ENCODE measurements around the gene TXNDC11. TPM values are rescaled to one million over a fixed set of nuclear protein-coding genes. Genes with fewer than 3 reads are reported as not detected.

TXNDC11 gene
- total and polyA plus RNA-seq, 9 of the 15 experiments (the other 6 are each of a cell fraction or from before 2014, with no cell fraction given): 0.66 to 32.6 (median 26.2) TPM

GRCh38 chr16:11657556-11657955 lies 85.1 kb downstream of the TXNDC11 start:
- peaks cover 31 to 63% of the 10 kb centered on the region in 2 experiments for H3K27me3 ChIP-seq (ENCODE audit: control insufficient read depth in 2 of 2, insufficient read depth in 2 of 2, low read length in 2 of 2)
- no peak for FAIRE-seq
- TF ChIP-seq FOSL1 (tag; conservative IDR thresholded peaks at IDR 0.05) (no peak), TCFL5 (CRISPR knock-in tag; conservative IDR thresholded peaks at IDR 0.05) (no peak), ARID2 (IDR thresholded peaks at IDR 0.05) (no peak), ZNF644 (tag; IDR thresholded peaks at IDR 0.05; ENCODE audit: low read depth) (no peak), ZNF280B (CRISPR knock-in tag; IDR thresholded peaks at IDR 0.05) (no peak), KLF10 (CRISPR knock-in tag; IDR thresholded peaks at IDR 0.05) (no peak), SREBF1 (IDR thresholded peaks at IDR 0.05; ENCODE audit: borderline replicate concordance, low read depth, low read length) (no peak), FOS (IDR thresholded peaks at IDR 0.05; ENCODE audit: extremely low read depth, insufficient read length) (no peak), KDM5B (IDR thresholded peaks at IDR 0.05; ENCODE audit: insufficient replicate concordance, low read depth, low read length) (no peak), HES1 (IDR thresholded peaks at IDR 0.05; ENCODE audit: low read depth) (no peak), CREBBP (IDR thresholded peaks at IDR 0.05; ENCODE audit: low read depth, low read length) (no peak), SPI1 (IDR thresholded peaks at IDR 0.05; ENCODE audit: borderline replicate concordance, low read depth, low read length) (no peak), ZNF551 (CRISPR knock-in tag; IDR thresholded peaks at IDR 0.05) (no peak), ZNF561 (CRISPR knock-in tag; conservative IDR thresholded peaks at IDR 0.05) (no peak), YBX1 (IDR thresholded peaks at IDR 0.05) (no peak), RERE (CRISPR knock-in tag; IDR thresholded peaks at IDR 0.05; ENCODE audit: borderline replicate concordance) (no peak)

More at GRCh38 chr16:11657556-11657955, 85.1 kb downstream of the TXNDC11 start:
- Histone ChIP-seq H3K9ac (ENCODE audit: insufficient read depth in 1 of 2, low read depth in 2 of 2, low read length in 2 of 2) (no peak overlapping the region), H3K27ac (ENCODE audit: extremely low read depth, low read depth, low read length) (no peak overlapping the region), H4K20me1 (replicated peaks; ENCODE audit: control insufficient read depth, insufficient read depth, low read length) (peaks cover 5% of the 10 kb centered on the region; the same call in 1 of the 2 replicates), H3K9me3 (replicated peaks; ENCODE audit: control insufficient read depth, insufficient read depth, low read depth, low read length) (no peaks in the 10 kb centered on the region), H2AFZ (ENCODE audit: low read depth, low read length) (no peak overlapping the region), H3K4me3 (no peak overlapping the region), H3K4me1 (replicated peaks in 1 of 2; ENCODE audit: control insufficient read depth in 2 of 2, insufficient read depth in 2 of 2, low read length in 2 of 2) (peaks cover 0 to 4% of the 10 kb centered on the region in 2 experiments; a peak in 1 of 5 replicates), H3K36me3 (ENCODE audit: control insufficient read depth, insufficient read depth, low read length) (no peaks in the 10 kb centered on the region), H3K4me2 (ENCODE audit: insufficient read depth, low read length) (no peak overlapping the region), H3K9me1 (ENCODE audit: control insufficient read depth, insufficient read depth, low read length) (no peaks in the 10 kb centered on the region), H3K79me2 (ENCODE audit: control insufficient read depth, insufficient read depth, low read length) (no peaks in the 10 kb centered on the region)
- DNase-seq (ENCODE audit: extremely low read depth in 1 of 4, low spot score in 3 of 4) (no peak), ATAC-seq (no peak)
- in situ Hi-C loops (cut with MboI) (loop anchor here (10.0 to 25.0 kb wide), 2 partner anchors 253 to 695 kb away; no protein-coding TSS in a partner anchor), intact Hi-C loops (cut with micrococcal nuclease) (loop anchor here (5.0 kb wide), 2 partner anchors 125 to 250 kb away; no protein-coding TSS in a partner anchor)
- no TSS peak for BruUV-seq (replicated peaks)
- WGBS (ENCODE audit: insufficient coverage, low coverage, missing lambda C conversion rate): 3% methylated on average over 8 of the region's 8 CpGs
- CTCF ChIA-PET (ENCODE audit: low intra/inter-chr PET ratio): interaction anchor here (1.1 to 1.2 kb wide), 2 partner anchors 57 to 261 kb away, joined by 3 to 4 read pairs; no protein-coding TSS in a partner anchor
- POLR2A ChIA-PET: interaction anchor here (0.7 to 1.1 kb wide), 2 partner anchors 9 to 15 kb away, joined by 4 to 5 read pairs; no protein-coding TSS in a partner anchor
